Neural cell (in vitro differentiated cells): ENCODE results near the gene PPIG.

Source experiments
- EP300 ChIP-seq: fragments of 450-650 bp; conservative IDR thresholded peaks from 2 replicates; pipeline ENCODE4 v1.6.1; 2014; ENCODE audit warnings: antibody characterized with exemption, mild to moderate bottlenecking, moderate library complexity; ENCODE audit not compliant: poor library complexity, severe bottlenecking
- EZH2 ChIP-seq: fragments of 200-600, 300-800 bp; shearing (Covaris generic), sonication (generic); IDR thresholded peaks from 2 replicates; pipeline ENCODE4 v1.6.1; 2014; ENCODE audit warnings: antibody characterized with exemption, low read length, borderline replicate concordance, mild to moderate bottlenecking; ENCODE audit not compliant: insufficient read depth, poor library complexity, severe bottlenecking
- MXI1 ChIP-seq: fragments of 450-650 bp; conservative IDR thresholded peaks from 2 replicates; pipeline ENCODE4 v1.6.1; 2014; ENCODE audit warnings: antibody characterized with exemption, mild to moderate bottlenecking; ENCODE audit not compliant: poor library complexity, severe bottlenecking
- POLR2AphosphoS5 ChIP-seq: IDR thresholded peaks from 2 replicates; pipeline ENCODE4 v1.6.1; 2012
- RAD21 ChIP-seq: fragments of 450-650 bp; conservative IDR thresholded peaks from 2 replicates; pipeline ENCODE4 v1.6.1; 2014; ENCODE audit warnings: antibody characterized with exemption, mild to moderate bottlenecking, moderate library complexity
- SMC3 ChIP-seq: fragments of 450-650 bp; conservative IDR thresholded peaks from 2 replicates; pipeline ENCODE4 v1.6.1; 2014; ENCODE audit warnings: antibody characterized with exemption, mild to moderate bottlenecking, moderate library complexity; ENCODE audit not compliant: poor library complexity
- TAF1 ChIP-seq: IDR thresholded peaks from 2 replicates; pipeline ENCODE4 v1.6.1; 2012; ENCODE audit warnings: low read depth
- TF ChIP-seq, protein P1 (sequence below): fragments of 450-650 bp; IDR thresholded peaks from 2 replicates; pipeline ENCODE4 v1.5.1; 2014; ENCODE audit warnings: antibody characterized with exemption, mild to moderate bottlenecking, moderate library complexity; ENCODE audit not compliant: poor library complexity, severe bottlenecking
- TF ChIP-seq, protein P2 (sequence below): IDR thresholded peaks from 2 replicates; pipeline ENCODE4 v1.6.1; 2012; ENCODE audit warnings: borderline replicate concordance

DNA sequence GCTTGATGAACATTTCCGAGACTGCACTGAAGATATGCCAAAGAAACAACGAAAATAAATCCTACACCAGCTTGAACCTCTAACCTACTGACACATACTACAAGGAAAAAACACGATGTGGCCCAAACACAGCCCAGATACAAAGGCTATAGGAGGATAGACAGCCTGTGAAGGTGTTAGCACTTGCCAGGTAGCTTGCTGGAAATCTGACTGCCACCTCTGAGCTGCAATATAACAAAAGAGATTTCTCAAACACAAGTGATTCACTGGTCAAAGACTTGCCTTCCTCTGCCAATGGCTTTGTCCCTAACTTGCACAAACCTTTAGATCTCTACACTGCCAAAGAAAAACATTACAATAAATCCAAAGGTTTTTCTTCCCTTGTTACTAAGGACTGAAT is 89.0 kb downstream of the PPIG start:
- TF ChIP-seq, protein P1, sequence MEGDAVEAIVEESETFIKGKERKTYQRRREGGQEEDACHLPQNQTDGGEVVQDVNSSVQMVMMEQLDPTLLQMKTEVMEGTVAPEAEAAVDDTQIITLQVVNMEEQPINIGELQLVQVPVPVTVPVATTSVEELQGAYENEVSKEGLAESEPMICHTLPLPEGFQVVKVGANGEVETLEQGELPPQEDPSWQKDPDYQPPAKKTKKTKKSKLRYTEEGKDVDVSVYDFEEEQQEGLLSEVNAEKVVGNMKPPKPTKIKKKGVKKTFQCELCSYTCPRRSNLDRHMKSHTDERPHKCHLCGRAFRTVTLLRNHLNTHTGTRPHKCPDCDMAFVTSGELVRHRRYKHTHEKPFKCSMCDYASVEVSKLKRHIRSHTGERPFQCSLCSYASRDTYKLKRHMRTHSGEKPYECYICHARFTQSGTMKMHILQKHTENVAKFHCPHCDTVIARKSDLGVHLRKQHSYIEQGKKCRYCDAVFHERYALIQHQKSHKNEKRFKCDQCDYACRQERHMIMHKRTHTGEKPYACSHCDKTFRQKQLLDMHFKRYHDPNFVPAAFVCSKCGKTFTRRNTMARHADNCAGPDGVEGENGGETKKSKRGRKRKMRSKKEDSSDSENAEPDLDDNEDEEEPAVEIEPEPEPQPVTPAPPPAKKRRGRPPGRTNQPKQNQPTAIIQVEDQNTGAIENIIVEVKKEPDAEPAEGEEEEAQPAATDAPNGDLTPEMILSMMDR, result no peak
- TF ChIP-seq RAD21 (no peak), POLR2AphosphoS5 (no peak), EP300 (no peak), EZH2 (no peak), MXI1 (no peak), TAF1 (no peak), SMC3 (no peak)
- TF ChIP-seq, protein P2, sequence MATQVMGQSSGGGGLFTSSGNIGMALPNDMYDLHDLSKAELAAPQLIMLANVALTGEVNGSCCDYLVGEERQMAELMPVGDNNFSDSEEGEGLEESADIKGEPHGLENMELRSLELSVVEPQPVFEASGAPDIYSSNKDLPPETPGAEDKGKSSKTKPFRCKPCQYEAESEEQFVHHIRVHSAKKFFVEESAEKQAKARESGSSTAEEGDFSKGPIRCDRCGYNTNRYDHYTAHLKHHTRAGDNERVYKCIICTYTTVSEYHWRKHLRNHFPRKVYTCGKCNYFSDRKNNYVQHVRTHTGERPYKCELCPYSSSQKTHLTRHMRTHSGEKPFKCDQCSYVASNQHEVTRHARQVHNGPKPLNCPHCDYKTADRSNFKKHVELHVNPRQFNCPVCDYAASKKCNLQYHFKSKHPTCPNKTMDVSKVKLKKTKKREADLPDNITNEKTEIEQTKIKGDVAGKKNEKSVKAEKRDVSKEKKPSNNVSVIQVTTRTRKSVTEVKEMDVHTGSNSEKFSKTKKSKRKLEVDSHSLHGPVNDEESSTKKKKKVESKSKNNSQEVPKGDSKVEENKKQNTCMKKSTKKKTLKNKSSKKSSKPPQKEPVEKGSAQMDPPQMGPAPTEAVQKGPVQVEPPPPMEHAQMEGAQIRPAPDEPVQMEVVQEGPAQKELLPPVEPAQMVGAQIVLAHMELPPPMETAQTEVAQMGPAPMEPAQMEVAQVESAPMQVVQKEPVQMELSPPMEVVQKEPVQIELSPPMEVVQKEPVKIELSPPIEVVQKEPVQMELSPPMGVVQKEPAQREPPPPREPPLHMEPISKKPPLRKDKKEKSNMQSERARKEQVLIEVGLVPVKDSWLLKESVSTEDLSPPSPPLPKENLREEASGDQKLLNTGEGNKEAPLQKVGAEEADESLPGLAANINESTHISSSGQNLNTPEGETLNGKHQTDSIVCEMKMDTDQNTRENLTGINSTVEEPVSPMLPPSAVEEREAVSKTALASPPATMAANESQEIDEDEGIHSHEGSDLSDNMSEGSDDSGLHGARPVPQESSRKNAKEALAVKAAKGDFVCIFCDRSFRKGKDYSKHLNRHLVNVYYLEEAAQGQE, result no peak
